ENCODE data around the gene UBE3A. TPM values are rescaled to one million over a fixed set of nuclear protein-coding genes. Genes with fewer than 3 reads are reported as not detected.

UBE3A gene
- total and polyA plus RNA-seq, 10 of the 15 experiments (the other 5 are each of a cell fraction or from before 2014, with no cell fraction given): 29.4 to 82.9 (median 58.7) TPM

- TF ChIP-seq NKRF (conservative IDR thresholded peaks at IDR 0.05) (no peak), ZNF592 (IDR thresholded peaks at IDR 0.05) (no peak), EZH2 (IDR thresholded peaks at IDR 0.05; ENCODE audit: borderline replicate concordance, control insufficient read depth, low read depth, low read length) (no peak), PML (IDR thresholded peaks at IDR 0.05; ENCODE audit: low read length) (no peak), ELK1 (IDR thresholded peaks at IDR 0.05; ENCODE audit: low read depth, low read length) (no peak), SIN3A (IDR thresholded peaks at IDR 0.05; ENCODE audit: low read depth, low read length) (no peak), DPF2 (IDR thresholded peaks at IDR 0.05) (peak; percentile 45; the same call in 1 of the 2 replicates), MTA2 (IDR thresholded peaks at IDR 0.05; ENCODE audit: low read depth) (0 out of 2 replicates have a peak, but pooled peaks have one; percentile 43), SREBF2 (IDR thresholded peaks at IDR 0.05; ENCODE audit: low read length) (no peak), IRF5 (IDR thresholded peaks at IDR 0.05; ENCODE audit: borderline replicate concordance) (no peak), CREB1 (IDR thresholded peaks at IDR 0.05; ENCODE audit: low read depth) (no peak), NFIC (IDR thresholded peaks at IDR 0.05; ENCODE audit: low read depth, low read length) (peak; percentile 38; the same call in 1 of the 2 replicates), ZNF687 (IDR thresholded peaks at IDR 0.05) (no peak), MXI1 (IDR thresholded peaks at IDR 0.05; ENCODE audit: low read depth, low read length) (no peak), SUZ12 (IDR thresholded peaks at IDR 0.05; ENCODE audit: unreplicated experiment) (no peak), POLR2AphosphoS5 (IDR thresholded peaks at IDR 0.05; ENCODE audit: low read length) (peak; percentile 50; the same call in 1 of the 2 replicates)
Observed at GRCh38 chr15:25416693-25417092, 22.1 kb downstream of the UBE3A start (continued).

All from GM12878 (cell line).